ENCODE data around the gene KANSL1L. TPM values are rescaled to one million over a fixed set of nuclear protein-coding genes. Genes with fewer than 3 reads are reported as not detected.

Gene KANSL1L
- total RNA-seq, 2 donors from 2014 or later = 36.1 to 40.3 TPM

- no peak for TF ChIP-seq POLR2AphosphoS5 (IDR thresholded peaks at IDR 0.05)
- no peak for TF ChIP-seq POLR2A (IDR thresholded peaks at IDR 0.05)
- TF ChIP-seq CTCF (IDR thresholded peaks at IDR 0.05) = no peak
- H3K36me3 ChIP-seq = no peaks in the 10 kb centered on the region
- WGBS = 63% methylated on average over 2 of the region's 2 CpGs
- DNase-seq (ENCODE audit: low spot score) = no peak
- no peaks in the 10 kb centered on the region for H3K4me1 ChIP-seq (replicated peaks)
- no peak overlapping the region for H3K4me3 ChIP-seq
- no peak overlapping the region for H3K27ac ChIP-seq
- no peaks in the 10 kb centered on the region for H3K9me3 ChIP-seq
- no peaks in the 10 kb centered on the region for H3K27me3 ChIP-seq (replicated peaks; ENCODE audit: insufficient read depth)
- intact Hi-C loops (cut with DNase I) = loop anchor here (5.0 kb wide), 1 partner anchor 167 kb away; the partner anchor contains the start of gene KANSL1L
These were observed 166.3 kb downstream of the KANSL1L start for GRCh38 chr2:210004881-210005280.

- no peaks in the 10 kb centered on the region for H3K9me3 ChIP-seq
- H3K27ac ChIP-seq = no peak overlapping the region
- no peaks in the 10 kb centered on the region for H3K4me1 ChIP-seq (replicated peaks)
- no peak for DNase-seq (ENCODE audit: low spot score)
- H3K4me3 ChIP-seq = peak overlapping the region; percentile 69 to 85
- TF ChIP-seq POLR2A (IDR thresholded peaks at IDR 0.05) (no peak), CTCF (IDR thresholded peaks at IDR 0.05) (no peak), POLR2AphosphoS5 (IDR thresholded peaks at IDR 0.05) (no peak)
- no peaks in the 10 kb centered on the region for H3K36me3 ChIP-seq
- H3K27me3 ChIP-seq (replicated peaks; ENCODE audit: insufficient read depth) = no peaks in the 10 kb centered on the region
- intact Hi-C loops (cut with DNase I) = loop anchor here (5.0 kb wide), 1 partner anchor 169 kb away; the partner anchor contains the start of gene KANSL1L
- 43% methylated on average over 2 of the region's 2 CpGs for WGBS
These were observed 167.8 kb downstream of the KANSL1L start for GRCh38 chr2:210003359-210003758.

- TF ChIP-seq CTCF (IDR thresholded peaks at IDR 0.05) (no peak), POLR2AphosphoS5 (IDR thresholded peaks at IDR 0.05) (peak; percentile 95), POLR2A (IDR thresholded peaks at IDR 0.05) (peak; percentile 48)
- H3K27me3 ChIP-seq (replicated peaks; ENCODE audit: insufficient read depth) = no peaks in the 10 kb centered on the region
- H3K4me3 ChIP-seq = peak within 1 kb of the TSS; percentile 69 to 85
- no peaks in the 10 kb centered on the region for H3K9me3 ChIP-seq
- DNase-seq (ENCODE audit: low spot score) = peak; percentile 93
- H3K27ac ChIP-seq = peak within 1 kb of the TSS; percentile 73 to 74
- under 1% methylated on average over 52 of the region's 58 CpGs for WGBS
- intact Hi-C loops (cut with DNase I) = loop anchor here (5.0 kb wide), 1 partner anchor 170 kb away; the partner anchor contains the start of gene KANSL1L
- no peaks in the 10 kb centered on the region for H3K36me3 ChIP-seq
- no peaks in the 10 kb centered on the region for H3K4me1 ChIP-seq (replicated peaks)
These were observed 168.8 kb downstream of the KANSL1L start, which contains the start of gene RPE for GRCh38 chr2:210002158-210003157. Gene RPE, plus strand, starts transcription at chr2:210002638. Its CDS starts 24 bp downstream, at chr2:210002662.

GRCh38 chr2:210000464-210001324, 170.5 kb downstream of the KANSL1L start:
- Histone ChIP-seq H3K27me3 (replicated peaks; ENCODE audit: insufficient read depth) (no peaks in the 10 kb centered on the region), H3K9me3 (no peaks in the 10 kb centered on the region), H3K27ac (no peak overlapping the region), H3K4me1 (replicated peaks) (no peaks in the 10 kb centered on the region), H3K4me3 (no peak overlapping the region), H3K36me3 (no peaks in the 10 kb centered on the region)
- 96% methylated on average over 20 of the region's 32 CpGs for WGBS
- DNase-seq (ENCODE audit: low spot score) = no peak
- TF ChIP-seq CTCF (IDR thresholded peaks at IDR 0.05) (no peak), POLR2A (IDR thresholded peaks at IDR 0.05) (no peak), POLR2AphosphoS5 (IDR thresholded peaks at IDR 0.05) (no peak)
- intact Hi-C loops (cut with DNase I) = loop anchor here (5.0 kb wide), 1 partner anchor 172 kb away; the partner anchor contains the start of gene KANSL1L
